Measurements from ENCODE around the gene PILRA.

Gene PILRA

GRCh38 chr7:100407285-100408180 is 34.2 kb downstream of the PILRA start:
- peaks cover 3% of the 10 kb centered on the region for H3K4me1 Mint-ChIP-seq
- H3K36me3 Mint-ChIP-seq = peaks cover 3% of the 10 kb centered on the region
- no peaks in the 10 kb centered on the region for H3K9me3 Mint-ChIP-seq
- H3K4me3 Mint-ChIP-seq = no peak overlapping the region
- H3K27ac Mint-ChIP-seq = no peak overlapping the region
- no peaks in the 10 kb centered on the region for H3K27me3 Mint-ChIP-seq

- Mint-ChIP-seq H3K4me3 (no peak overlapping the region), H3K4me1 (peaks cover 3% of the 10 kb centered on the region), H3K27ac (no peak overlapping the region), H3K9me3 (no peaks in the 10 kb centered on the region), H3K27me3 (no peaks in the 10 kb centered on the region), H3K36me3 (peaks cover 4% of the 10 kb centered on the region)
These were observed 37.8 kb downstream of the PILRA start for GRCh38 chr7:100411101-100411500.

- no peak overlapping the region for H3K27ac Mint-ChIP-seq
- H3K36me3 Mint-ChIP-seq = peaks cover 4% of the 10 kb centered on the region
- no peaks in the 10 kb centered on the region for H3K27me3 Mint-ChIP-seq
- H3K9me3 Mint-ChIP-seq = no peaks in the 10 kb centered on the region
- H3K4me1 Mint-ChIP-seq = no peaks in the 10 kb centered on the region
- no peak overlapping the region for H3K4me3 Mint-ChIP-seq
These were observed 40.1 kb downstream of the PILRA start for GRCh38 chr7:100413346-100413745.

- Mint-ChIP-seq H3K4me3 (no peak overlapping the region), H3K27ac (no peak overlapping the region), H3K36me3 (peaks cover 4% of the 10 kb centered on the region)
These were observed 40.6 kb downstream of the PILRA start for GRCh38 chr7:100413889-100414288.

GRCh38 chr7:100415448-100415847 is 42.2 kb downstream of the PILRA start:
- Mint-ChIP-seq H3K4me3 (no peak overlapping the region), H3K4me1 (no peaks in the 10 kb centered on the region), H3K9me3 (no peaks in the 10 kb centered on the region), H3K36me3 (peaks cover 4% of the 10 kb centered on the region), H3K27ac (peak overlapping the region; percentile 12), H3K27me3 (no peaks in the 10 kb centered on the region)

More at GRCh38 chr7:100413889-100414288, 40.6 kb downstream of the PILRA start:
- H3K4me1 Mint-ChIP-seq = no peaks in the 10 kb centered on the region
- no peaks in the 10 kb centered on the region for H3K27me3 Mint-ChIP-seq
- H3K9me3 Mint-ChIP-seq = no peaks in the 10 kb centered on the region

GRCh38 chr7:100418930-100419659 is 45.8 kb downstream of the PILRA start:
- H3K4me3 Mint-ChIP-seq = no peak overlapping the region
- no peaks in the 10 kb centered on the region for H3K9me3 Mint-ChIP-seq
- no peak overlapping the region for H3K27ac Mint-ChIP-seq

GRCh38 chr7:100419660-100420226 is 46.5 kb downstream of the PILRA start:
- Mint-ChIP-seq H3K9me3 (no peaks in the 10 kb centered on the region), H3K4me1 (no peaks in the 10 kb centered on the region), H3K27me3 (no peaks in the 10 kb centered on the region), H3K4me3 (no peak overlapping the region), H3K36me3 (peaks cover 4% of the 10 kb centered on the region), H3K27ac (no peak overlapping the region)

More at GRCh38 chr7:100418930-100419659, 45.8 kb downstream of the PILRA start:
- peaks cover 4% of the 10 kb centered on the region for H3K36me3 Mint-ChIP-seq
- H3K4me1 Mint-ChIP-seq = no peaks in the 10 kb centered on the region
- no peaks in the 10 kb centered on the region for H3K27me3 Mint-ChIP-seq

GRCh38 chr7:100423315-100423714 is 50.0 kb downstream of the PILRA start:
- Mint-ChIP-seq H3K27me3 (no peaks in the 10 kb centered on the region), H3K4me3 (no peak overlapping the region)

GRCh38 chr7:100425347-100425746 is 52.1 kb downstream of the PILRA start:
- H3K27ac Mint-ChIP-seq = peak overlapping the region; percentile 72
- H3K4me3 Mint-ChIP-seq = no peak overlapping the region
- peaks cover 10% of the 10 kb centered on the region for H3K4me1 Mint-ChIP-seq
- H3K27me3 Mint-ChIP-seq = no peaks in the 10 kb centered on the region
- H3K36me3 Mint-ChIP-seq = peaks cover 3% of the 10 kb centered on the region
- H3K9me3 Mint-ChIP-seq = no peaks in the 10 kb centered on the region

More at GRCh38 chr7:100423315-100423714, 50.0 kb downstream of the PILRA start:
- Mint-ChIP-seq H3K27ac (no peak overlapping the region), H3K36me3 (no peaks in the 10 kb centered on the region), H3K4me1 (peaks cover 10% of the 10 kb centered on the region), H3K9me3 (no peaks in the 10 kb centered on the region)

- Mint-ChIP-seq H3K4me3 (no peak overlapping the region), H3K27ac (no peak overlapping the region), H3K4me1 (peaks cover 14% of the 10 kb centered on the region), H3K36me3 (peaks cover 3% of the 10 kb centered on the region), H3K9me3 (no peaks in the 10 kb centered on the region), H3K27me3 (no peaks in the 10 kb centered on the region)
These were observed 53.2 kb downstream of the PILRA start for GRCh38 chr7:100426516-100426915.

- peaks cover 3% of the 10 kb centered on the region for H3K36me3 Mint-ChIP-seq
- peak overlapping the region; percentile 99 for H3K27ac Mint-ChIP-seq
- no peaks in the 10 kb centered on the region for H3K9me3 Mint-ChIP-seq
- no peaks in the 10 kb centered on the region for H3K27me3 Mint-ChIP-seq
- H3K4me1 Mint-ChIP-seq = peaks cover 26% of the 10 kb centered on the region
- H3K4me3 Mint-ChIP-seq = peak overlapping the region; percentile 98
These were observed 54.5 kb downstream of the PILRA start for GRCh38 chr7:100427762-100428198.

GRCh38 chr7:100428199-100428966 is 55.1 kb downstream of the PILRA start, which contains the start of gene ZCWPW1:
TSS of gene ZCWPW1 (minus strand) at chr7:100428703. CDS start at chr7:100420649, 8,054 bp downstream.
- Mint-ChIP-seq H3K9me3 (no peaks in the 10 kb centered on the region), H3K27me3 (no peaks in the 10 kb centered on the region), H3K4me1 (peaks cover 30% of the 10 kb centered on the region), H3K36me3 (peaks cover 3% of the 10 kb centered on the region), H3K4me3 (peak within 1 kb of the TSS; percentile 98), H3K27ac (peak within 1 kb of the TSS; percentile 99)

- H3K36me3 Mint-ChIP-seq = peaks cover 7% of the 10 kb centered on the region
These were observed 55.8 kb downstream of the PILRA start for GRCh38 chr7:100428967-100429636.

GRCh38 chr7:100429637-100430492 is 56.6 kb downstream of the PILRA start, which contains the start of gene MEPCE:
TSS of gene MEPCE (plus strand) at chr7:100429831. CDS start at chr7:100430019, 188 bp downstream.
- peaks cover 45% of the 10 kb centered on the region for H3K4me1 Mint-ChIP-seq
- H3K27ac Mint-ChIP-seq = peak within 1 kb of the TSS; percentile 99
- H3K4me3 Mint-ChIP-seq = peak within 1 kb of the TSS; percentile 98
- H3K9me3 Mint-ChIP-seq = no peaks in the 10 kb centered on the region
- peaks cover 12% of the 10 kb centered on the region for H3K36me3 Mint-ChIP-seq
- H3K27me3 Mint-ChIP-seq = no peaks in the 10 kb centered on the region

More at GRCh38 chr7:100428967-100429636, 55.8 kb downstream of the PILRA start:
- H3K4me1 Mint-ChIP-seq = peaks cover 37% of the 10 kb centered on the region
- H3K27ac Mint-ChIP-seq = peak overlapping the region; percentile 99
- H3K27me3 Mint-ChIP-seq = no peaks in the 10 kb centered on the region
- H3K9me3 Mint-ChIP-seq = no peaks in the 10 kb centered on the region
- peak overlapping the region; percentile 98 for H3K4me3 Mint-ChIP-seq
